Right lobe of liver (tissue), 6 donors: ENCODE data around the gene CABP4. TPM values are rescaled to one million over a fixed set of nuclear protein-coding genes. Genes with fewer than 3 reads are reported as not detected.

Source experiments
- ATAC-seq, 4 donors: fragments of 200-7000 bp; cut with Tn5 transposase; one replicate each; pipeline ENCODE4 v1.9.1; 2020; ENCODE audit warnings: mild to moderate bottlenecking in 4 of 4, moderate library complexity in 4 of 4
- DNase-seq, 3 donors: peaks; one replicate each; pipeline ENCODE4 v3.0.0-alpha.2; 2020
- H3K27ac ChIP-seq, 3 donors: fragments of 200-600 bp; one replicate each; pipeline ENCODE4 v1.8.0; 2022
- H3K27me3 ChIP-seq, 2 donors: fragments of 200-600 bp; one replicate each; pipeline ENCODE4 v1.8.0; 2022
- H3K36me3 ChIP-seq, 4 donors: fragments of 200-600 bp; sonication (generic) in 1 of 4; one replicate each; pipeline versions ENCODE4 v1.5.1 to v1.8.0; 2017 to 2022; ENCODE audit warnings: control low read depth in 1 of 4
- H3K4me1 ChIP-seq, 4 donors: fragments of 200-600 bp; sonication (generic) in 1 of 4; one replicate each; pipeline versions ENCODE4 v1.5.1 to v1.8.0; 2017 to 2022; ENCODE audit warnings: control low read depth in 1 of 4
- H3K4me3 ChIP-seq, 3 donors: fragments of 200-600 bp; one replicate each; pipeline ENCODE4 v1.8.0; 2022
- H3K9me3 ChIP-seq, 4 donors: fragments of 200-600 bp; sonication (generic) in 1 of 4; one replicate each; pipeline versions ENCODE4 v1.5.1 to v1.8.0; 2017 to 2022; ENCODE audit warnings: control low read depth in 1 of 4
- POLR2A ChIP-seq: fragments of 450-650 bp; IDR thresholded peaks from one replicate; pipeline ENCODE4 v1.6.1; 2017; ENCODE audit warnings: antibody characterized with exemption, mild to moderate bottlenecking
- WGBS: methylation state at CpG from one replicate; pipeline ENCODE4 v1.1.6; 2018; ENCODE audit warnings: low coverage, low lambda C conversion rate; ENCODE audit not compliant: insufficient coverage; ENCODE audit errors: missing lambda C conversion rate; 5-methylcytosine and 5-hydroxymethylcytosine counted together
- intact Hi-C, 2 donors: fragments of 100-400 bp; cut with DNase I; formaldehyde crosslinking; loops; one replicate each; pipeline versions ENCODE4 v1.11.2 to v1.14.1; 2022
- total RNA-seq, 6 experiments: library from RNA; depleted of rRNA in 2 of 6; stranded (reverse); fragments of >200 nt in 2 of 6; fragmentation: NEBNext Ultra II Directional in 3 of 6; extraction: Animal tissue kit (Norgen Biotek cat#: 25700) in 3 of 6; gene quantifications; one replicate each; pipeline versions ENCODE4 v1.1.0 to v1.2.4, GENCODE V29; 2016 to 2023
- TF ChIP-seq, protein P1 (sequence below), 4 donors: fragments of 200-600 bp in 3 of 4; fragments of 450-650 bp in 1 of 4; IDR thresholded peaks; one replicate each; pipeline versions ENCODE4 v1.5.1 to v1.8.0; 2016 to 2022; ENCODE audit warnings: antibody characterized with exemption in 4 of 4, mild to moderate bottlenecking in 2 of 4
- donor health status: DM: no; HTN: yes; CAD: no.
- donor health status: DM: no; HTN: no; CAD: no.
- donor health status: DM: no; HTN: no; CAD: no.
- donor health status: DM: no; HTN: yes; CAD: no.
- donor health status: DM: no; HTN: yes; CAD: no.

The CABP4 gene
- total RNA-seq, 6 experiments from 2014 or later = 0.55 to 1.7 (median 1.2) TPM

DNA sequence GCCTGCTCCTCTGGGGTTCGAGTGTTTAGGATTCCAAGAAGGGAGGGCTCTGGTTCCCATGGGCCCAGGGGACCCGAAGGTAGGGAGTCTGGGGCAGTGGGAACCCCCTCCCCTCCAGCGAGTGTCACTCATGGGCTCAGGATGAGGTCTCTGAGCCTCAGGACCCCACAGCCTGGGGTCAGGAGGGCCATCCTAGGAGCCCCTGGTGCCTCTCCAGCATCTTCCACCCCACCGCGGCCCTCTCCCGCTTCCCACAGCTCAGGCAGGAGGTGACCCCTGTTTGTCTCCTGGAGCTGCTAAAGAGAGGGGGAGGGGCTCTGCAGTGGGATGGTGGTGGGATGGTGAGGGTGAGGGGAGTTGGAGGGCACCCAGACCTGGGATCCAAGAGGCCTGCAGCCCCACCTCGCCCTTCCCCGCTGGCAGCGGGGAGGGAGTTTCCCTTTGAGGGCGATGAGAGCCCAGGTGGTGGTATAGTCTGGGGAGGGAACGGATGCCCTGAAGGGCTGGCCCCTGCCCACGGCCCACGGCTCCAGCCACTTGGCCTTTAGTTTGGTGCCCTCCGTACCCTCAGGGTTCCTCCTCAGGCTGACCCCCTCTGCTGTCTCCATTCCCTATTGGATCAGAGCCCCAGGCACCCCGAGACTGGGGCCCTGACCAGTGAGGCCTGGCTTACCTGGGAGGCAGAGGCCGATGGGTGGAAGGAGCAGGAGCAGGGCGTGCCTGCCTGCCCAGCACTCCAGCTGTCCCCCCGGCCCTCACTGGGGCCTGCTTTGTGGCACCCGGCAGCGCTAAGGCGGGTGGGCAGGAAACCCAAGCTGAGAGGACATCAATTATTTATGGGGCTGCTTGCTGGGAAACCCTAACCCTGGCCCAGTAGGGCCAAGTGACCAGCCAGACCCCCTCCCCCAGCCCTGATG lies 1.1 kb upstream of the CABP4 start:
- H3K9me3 ChIP-seq = no peaks in the 10 kb centered on the region
- intact Hi-C loops = no loop called here
- TF ChIP-seq POLR2A = no peak
- TF ChIP-seq, protein P1, sequence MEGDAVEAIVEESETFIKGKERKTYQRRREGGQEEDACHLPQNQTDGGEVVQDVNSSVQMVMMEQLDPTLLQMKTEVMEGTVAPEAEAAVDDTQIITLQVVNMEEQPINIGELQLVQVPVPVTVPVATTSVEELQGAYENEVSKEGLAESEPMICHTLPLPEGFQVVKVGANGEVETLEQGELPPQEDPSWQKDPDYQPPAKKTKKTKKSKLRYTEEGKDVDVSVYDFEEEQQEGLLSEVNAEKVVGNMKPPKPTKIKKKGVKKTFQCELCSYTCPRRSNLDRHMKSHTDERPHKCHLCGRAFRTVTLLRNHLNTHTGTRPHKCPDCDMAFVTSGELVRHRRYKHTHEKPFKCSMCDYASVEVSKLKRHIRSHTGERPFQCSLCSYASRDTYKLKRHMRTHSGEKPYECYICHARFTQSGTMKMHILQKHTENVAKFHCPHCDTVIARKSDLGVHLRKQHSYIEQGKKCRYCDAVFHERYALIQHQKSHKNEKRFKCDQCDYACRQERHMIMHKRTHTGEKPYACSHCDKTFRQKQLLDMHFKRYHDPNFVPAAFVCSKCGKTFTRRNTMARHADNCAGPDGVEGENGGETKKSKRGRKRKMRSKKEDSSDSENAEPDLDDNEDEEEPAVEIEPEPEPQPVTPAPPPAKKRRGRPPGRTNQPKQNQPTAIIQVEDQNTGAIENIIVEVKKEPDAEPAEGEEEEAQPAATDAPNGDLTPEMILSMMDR (IDR thresholded peaks at IDR 0.05) = no peak
- H3K4me1 ChIP-seq = no peaks in the 10 kb centered on the region
- DNase-seq (no peak), ATAC-seq (no peak)
- H3K4me3 ChIP-seq = no peak overlapping the region
- no peak overlapping the region for H3K27ac ChIP-seq
- no peaks in the 10 kb centered on the region for H3K36me3 ChIP-seq
- WGBS = 73% methylated on average over 2 of the region's 21 CpGs
- no peaks in the 10 kb centered on the region for H3K27me3 ChIP-seq

DNA sequence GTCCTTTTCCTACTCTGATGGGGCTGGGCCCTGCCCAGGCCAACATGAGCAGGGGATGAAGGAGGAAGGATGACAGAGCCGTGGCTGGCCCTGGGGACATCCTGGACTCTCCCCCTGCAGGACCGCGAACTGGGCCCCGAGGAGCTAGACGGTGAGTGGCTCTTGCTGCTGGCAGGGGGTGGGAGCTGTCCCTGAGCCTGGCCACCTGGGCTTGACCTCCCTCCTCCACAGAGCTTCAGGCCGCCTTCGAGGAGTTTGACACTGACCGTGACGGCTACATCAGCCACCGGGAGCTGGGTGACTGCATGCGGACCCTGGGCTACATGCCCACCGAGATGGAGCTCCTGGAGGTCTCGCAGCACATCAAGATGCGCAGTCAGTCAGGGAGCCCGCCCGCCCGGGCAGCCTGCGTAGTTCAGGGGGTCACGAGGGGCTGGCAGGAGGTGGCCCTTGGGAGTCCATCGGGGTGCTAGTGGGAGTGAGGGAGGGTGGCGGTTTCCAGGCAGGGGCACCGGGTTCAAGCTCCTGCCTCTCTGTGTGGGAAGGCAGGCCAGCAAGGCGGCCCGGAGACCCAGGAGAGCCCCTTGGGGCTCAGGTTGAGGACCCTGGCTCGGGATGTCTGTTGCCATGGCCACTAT lies 1.0 kb downstream of the CABP4 start:
- WGBS = no CpG with 5 or more reads among the region's 25 CpGs
- H3K27me3 ChIP-seq = no peaks in the 10 kb centered on the region
- no peak overlapping the region for H3K27ac ChIP-seq
- no peak overlapping the region for H3K4me3 ChIP-seq
- no peaks in the 10 kb centered on the region for H3K9me3 ChIP-seq
- DNase-seq (no peak), ATAC-seq (no peak)
- no peaks in the 10 kb centered on the region for H3K36me3 ChIP-seq
- TF ChIP-seq, protein P1 (IDR thresholded peaks at IDR 0.05) = no peak
- TF ChIP-seq POLR2A = no peak
- intact Hi-C loops = no loop called here
- no peaks in the 10 kb centered on the region for H3K4me1 ChIP-seq

DNA sequence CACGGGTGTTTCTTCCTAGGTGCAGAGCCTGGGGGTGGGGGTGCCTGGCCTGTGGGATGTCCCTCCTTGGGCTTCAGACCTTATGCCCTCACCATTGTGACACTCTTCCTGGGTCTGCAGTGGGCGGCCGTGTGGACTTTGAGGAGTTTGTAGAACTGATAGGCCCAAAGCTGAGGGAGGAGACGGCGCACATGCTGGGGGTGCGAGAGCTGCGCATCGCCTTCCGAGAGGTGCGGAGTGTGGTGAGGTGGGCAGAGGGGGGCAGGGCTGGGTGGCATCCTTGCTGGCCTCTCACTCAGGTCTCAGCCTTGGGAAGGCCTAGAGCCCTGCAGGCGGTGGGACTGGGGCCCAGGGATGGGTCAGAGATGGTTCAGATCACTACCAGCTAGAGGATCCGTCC lies 2.3 kb downstream of the CABP4 start:
- TF ChIP-seq, protein P1 (IDR thresholded peaks at IDR 0.05) = no peak
- TF ChIP-seq POLR2A = no peak
- DNase-seq (no peak), ATAC-seq (no peak)
- Histone ChIP-seq H3K4me1 (no peaks in the 10 kb centered on the region), H3K9me3 (no peaks in the 10 kb centered on the region), H3K27ac (no peak overlapping the region), H3K4me3 (no peak overlapping the region), H3K36me3 (no peaks in the 10 kb centered on the region), H3K27me3 (no peaks in the 10 kb centered on the region)
- intact Hi-C loops = no loop called here
- WGBS = no CpG with 5 or more reads among the region's 12 CpGs

DNA sequence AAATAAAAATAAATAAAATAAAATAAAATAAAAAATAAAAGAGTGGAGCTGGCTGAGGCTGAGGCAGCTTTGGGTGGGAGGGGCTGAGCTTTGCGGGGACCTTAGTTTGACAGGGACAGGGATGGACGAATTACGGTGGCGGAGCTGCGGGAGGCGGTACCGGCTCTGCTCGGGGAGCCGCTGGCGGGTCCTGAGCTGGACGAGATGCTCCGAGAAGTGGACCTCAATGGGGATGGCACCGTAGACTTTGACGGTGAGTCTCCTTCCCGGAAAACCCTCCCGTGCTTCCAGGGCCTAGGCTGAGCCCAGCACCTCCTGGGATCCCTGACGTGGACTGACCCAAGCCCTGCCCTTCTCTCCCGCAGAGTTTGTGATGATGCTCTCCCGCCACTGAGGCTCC lies 3.1 kb downstream of the CABP4 start:
- WGBS = 100% methylated on average over 1 of the region's 19 CpGs
- H3K27ac ChIP-seq = no peak overlapping the region
- intact Hi-C loops = no loop called here
- H3K36me3 ChIP-seq = no peaks in the 10 kb centered on the region
- no peaks in the 10 kb centered on the region for H3K4me1 ChIP-seq
- H3K9me3 ChIP-seq = no peaks in the 10 kb centered on the region
- H3K4me3 ChIP-seq = no peak overlapping the region
- TF ChIP-seq POLR2A = no peak
- TF ChIP-seq, protein P1 (IDR thresholded peaks at IDR 0.05) = no peak
- no peak for DNase-seq
- no peaks in the 10 kb centered on the region for H3K27me3 ChIP-seq
- ATAC-seq = no peak
